OCI-LY7 (cell line): ENCODE measurements around the gene HOXA1. TPM values are rescaled to one million over a fixed set of nuclear protein-coding genes. Genes with fewer than 3 reads are reported as not detected.

Source experiments
- BruUV-seq: library from RNA; stranded (reverse); fragments of 400-500 nt; replicated peaks from 2 replicates; lab custom pipeline; 2021; lab: Mats Ljungman, UMichigan
- CTCF ChIA-PET: fragments of 300-600 bp; sonication (Branson Sonifier 250); formaldehyde crosslinking; loops from one replicate; lab custom pipeline; 2022; ENCODE audit warnings: antibody characterized with exemption; ENCODE audit not compliant: unreplicated experiment; lab: Charles Lee
- POLR2A ChIA-PET: fragments of 300-600 bp; sonication (Branson Sonifier 250); formaldehyde crosslinking; loops from one replicate; lab custom pipeline; 2022; ENCODE audit warnings: antibody characterized with exemption; lab: Charles Lee
- DNase-seq: peaks from one replicate; pipeline ENCODE4 v3.0.0-alpha.2; 2015; ENCODE audit warnings: low spot score
- H2AFZ ChIP-seq: fragments of 200-600 bp; sonication (generic), shearing (Covaris generic); 2 replicates; pipeline ENCODE4 v1.6.1; 2014; ENCODE audit warnings: mild to moderate bottlenecking, antibody characterized with exemption, low read length, moderate library complexity
- H3K27ac ChIP-seq: fragments of 200-600 bp; sonication (generic); 2 replicates; pipeline ENCODE4 v1.5.1; 2014; ENCODE audit warnings: mixed run types, low read depth, mild to moderate bottlenecking, moderate library complexity, low read length, inconsistent platforms; ENCODE audit not compliant: poor library complexity, severe bottlenecking
- H3K36me3 ChIP-seq: fragments of 200-600 bp; sonication (generic); 2 replicates; pipeline ENCODE4 v1.6.1; 2014; ENCODE audit warnings: mild to moderate bottlenecking, antibody characterized with exemption, low read length, moderate library complexity, mixed read lengths; ENCODE audit not compliant: insufficient read depth
- H3K4me1 ChIP-seq: fragments of 200-600 bp; sonication (generic); 2 replicates; pipeline ENCODE4 v1.5.1; 2014; ENCODE audit warnings: mild to moderate bottlenecking, low read length; ENCODE audit not compliant: insufficient read depth, poor library complexity, severe bottlenecking
- H3K4me2 ChIP-seq: fragments of 200-600 bp; sonication (generic); 2 replicates; pipeline ENCODE4 v1.6.1; 2014; ENCODE audit warnings: mild to moderate bottlenecking, low read length
- H3K4me3 ChIP-seq: fragments of 200-600 bp; sonication (generic); 2 replicates; pipeline ENCODE4 v1.5.1; 2014; ENCODE audit warnings: mild to moderate bottlenecking, low read depth, low read length; ENCODE audit not compliant: poor library complexity, severe bottlenecking
- H3K79me2 ChIP-seq: fragments of 200-600 bp; sonication (generic); 2 replicates; pipeline ENCODE4 v1.6.1; 2016; ENCODE audit warnings: low read depth, mild to moderate bottlenecking, low read length, moderate library complexity, mixed read lengths; ENCODE audit not compliant: insufficient read depth
- H3K9me2 ChIP-seq: fragments of 200-600 bp; sonication (generic); 2 replicates; pipeline ENCODE4 v1.6.1; 2016; ENCODE audit warnings: mild to moderate bottlenecking, low read length, mixed read lengths; ENCODE audit not compliant: insufficient read depth
- H3K9me3 ChIP-seq: fragments of 200-600 bp; sonication (generic); 2 replicates; pipeline ENCODE4 v1.6.1; 2014; ENCODE audit warnings: mild to moderate bottlenecking, mixed run types, low read length, mixed read lengths
- H4K20me1 ChIP-seq: fragments of 200-600 bp; sonication (generic); 2 replicates; pipeline ENCODE4 v1.6.1; 2014; ENCODE audit warnings: mild to moderate bottlenecking, antibody characterized with exemption, low read length, moderate library complexity, mixed read lengths; ENCODE audit not compliant: insufficient read depth
- EZH2phosphoT487 ChIP-seq: fragments of 200-600 bp; sonication (generic); IDR thresholded peaks from 2 replicates; pipeline ENCODE4 v1.6.1; 2018; ENCODE audit warnings: low read depth, borderline replicate concordance, mild to moderate bottlenecking, mixed run types, antibody characterized with exemption, low read length, moderate library complexity, mixed read lengths
- intact Hi-C: fragments of 100-400 bp; cut with micrococcal nuclease; formaldehyde crosslinking; loops from one replicate; pipeline ENCODE4 v1.10.0; 2022; ENCODE audit not compliant: unreplicated experiment
- total RNA-seq, 2 experiments: library from RNA; depleted of rRNA in 1 of 2; stranded (reverse); fragments of >200 nt in 1 of 2; shearing (Covaris generic) in 1 of 2; gene quantifications; 2 replicates each; pipeline ENCODE4 v1.2.3, GENCODE V29; 2014 to 2022
- TF ChIP-seq, protein P1 (sequence below): fragments of 200-600 bp; sonication (generic); conservative IDR thresholded peaks from 2 replicates; pipeline ENCODE4 v1.5.1; 2014; ENCODE audit warnings: mild to moderate bottlenecking, antibody characterized with exemption, low read length, moderate library complexity, mixed read lengths

Gene HOXA1
- total RNA-seq, 2 experiments from 2014 or later, result 3.0 to 8.2 TPM

GRCh38 chr7:27112955-27113949 lies 17.5 kb upstream of the HOXA1 start:
- no peak for DNase-seq
- CTCF ChIA-PET, result no interaction called here
- no peak for TF ChIP-seq EZH2phosphoT487
- TF ChIP-seq, protein P1, sequence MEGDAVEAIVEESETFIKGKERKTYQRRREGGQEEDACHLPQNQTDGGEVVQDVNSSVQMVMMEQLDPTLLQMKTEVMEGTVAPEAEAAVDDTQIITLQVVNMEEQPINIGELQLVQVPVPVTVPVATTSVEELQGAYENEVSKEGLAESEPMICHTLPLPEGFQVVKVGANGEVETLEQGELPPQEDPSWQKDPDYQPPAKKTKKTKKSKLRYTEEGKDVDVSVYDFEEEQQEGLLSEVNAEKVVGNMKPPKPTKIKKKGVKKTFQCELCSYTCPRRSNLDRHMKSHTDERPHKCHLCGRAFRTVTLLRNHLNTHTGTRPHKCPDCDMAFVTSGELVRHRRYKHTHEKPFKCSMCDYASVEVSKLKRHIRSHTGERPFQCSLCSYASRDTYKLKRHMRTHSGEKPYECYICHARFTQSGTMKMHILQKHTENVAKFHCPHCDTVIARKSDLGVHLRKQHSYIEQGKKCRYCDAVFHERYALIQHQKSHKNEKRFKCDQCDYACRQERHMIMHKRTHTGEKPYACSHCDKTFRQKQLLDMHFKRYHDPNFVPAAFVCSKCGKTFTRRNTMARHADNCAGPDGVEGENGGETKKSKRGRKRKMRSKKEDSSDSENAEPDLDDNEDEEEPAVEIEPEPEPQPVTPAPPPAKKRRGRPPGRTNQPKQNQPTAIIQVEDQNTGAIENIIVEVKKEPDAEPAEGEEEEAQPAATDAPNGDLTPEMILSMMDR, result no peak
- Histone ChIP-seq H2AFZ (no peak overlapping the region), H3K27ac (no peak overlapping the region), H3K79me2 (no peaks in the 10 kb centered on the region), H3K9me3 (no peaks in the 10 kb centered on the region), H4K20me1 (no peaks in the 10 kb centered on the region), H3K36me3 (no peaks in the 10 kb centered on the region), H3K4me3 (no peak overlapping the region), H3K4me2 (no peak overlapping the region), H3K4me1 (no peaks in the 10 kb centered on the region), H3K9me2 (no peaks in the 10 kb centered on the region)
- BruUV-seq, result no TSS peak
- POLR2A ChIA-PET, result interaction anchor here (0.5 kb wide), 1 partner anchor 40 kb away, joined by 5 read pairs; no protein-coding TSS in a partner anchor
- intact Hi-C loops, result no loop called here

- Histone ChIP-seq H3K4me1 (no peaks in the 10 kb centered on the region), H3K79me2 (no peaks in the 10 kb centered on the region), H3K9me2 (no peaks in the 10 kb centered on the region), H3K27ac (no peak overlapping the region), H3K36me3 (no peaks in the 10 kb centered on the region), H3K4me2 (no peak overlapping the region), H2AFZ (no peak overlapping the region), H3K9me3 (no peaks in the 10 kb centered on the region), H3K4me3 (no peak overlapping the region), H4K20me1 (no peaks in the 10 kb centered on the region)
- POLR2A ChIA-PET, result interaction anchor here (0.5 kb wide), 1 partner anchor 39 kb away, joined by 5 read pairs; no protein-coding TSS in a partner anchor
- no TSS peak for BruUV-seq
- TF ChIP-seq EZH2phosphoT487, result no peak
- TF ChIP-seq, protein P1, result no peak
- no peak for DNase-seq
- CTCF ChIA-PET, result no interaction called here
- intact Hi-C loops, result no loop called here
Measured at GRCh38 chr7:27112361-27112760, 16.6 kb upstream of the HOXA1 start.
